Kidney (tissue), 14 donors: ENCODE results near the gene CNOT4. TPM values are rescaled to one million over a fixed set of nuclear protein-coding genes. Genes with fewer than 3 reads are reported as not detected.
A peak's percentile ranks its signal among the peaks of the same experiment; 100 is the strongest.

ENCODE experiments used
- DNase-seq, 5 donors: peaks; one replicate each; pipeline ENCODE4 v3.0.0-alpha.2; 2013 to 2020
- FAIRE-seq: peaks from 2 replicates; lab custom pipeline; 2012; peaks lifted over from hg19 to GRCh38; lab: Jason Lieb, UNC
- H3K27ac ChIP-seq, 2 donors: one replicate each; pipeline ENCODE4 v1.7.0; 2013; ENCODE audit warnings: low read depth in 2 of 2, low read length in 2 of 2, inconsistent platforms in 1 of 2
- H3K27me3 ChIP-seq: one replicate; pipeline ENCODE4 v1.7.1; 2013; ENCODE audit warnings: low read length, inconsistent platforms; ENCODE audit not compliant: control insufficient read depth, insufficient read depth
- H3K36me3 ChIP-seq, 3 donors: one replicate each; pipeline versions ENCODE4 v1.7.0 to v1.7.1; 2013; ENCODE audit warnings: low read length in 3 of 3, control low read depth in 1 of 3, inconsistent platforms in 1 of 3; ENCODE audit not compliant: insufficient read depth in 3 of 3, control insufficient read depth in 2 of 3
- H3K4me1 ChIP-seq, 3 donors: one replicate each; pipeline versions ENCODE4 v1.7.0 to v1.7.1; 2013; ENCODE audit warnings: low read length in 3 of 3, inconsistent platforms in 1 of 3, low read depth in 1 of 3; ENCODE audit not compliant: control insufficient read depth in 2 of 3, insufficient read depth in 2 of 3
- H3K4me3 ChIP-seq, 3 donors: one replicate each; pipeline versions ENCODE4 v1.7.0 to v1.8.1; 2013; ENCODE audit warnings: low read length in 3 of 3, control low read depth in 1 of 3, inconsistent platforms in 1 of 3
- H3K9ac ChIP-seq, 3 donors: one replicate each; pipeline versions ENCODE4 v1.7.0 to v1.7.1; 2013; ENCODE audit warnings: low read length in 3 of 3, control low read depth in 1 of 3, inconsistent platforms in 1 of 3
- H3K9me3 ChIP-seq, 3 donors: one replicate each; pipeline versions ENCODE4 v1.7.0 to v1.7.1; 2013; ENCODE audit warnings: low read length in 3 of 3, control low read depth in 1 of 3, inconsistent platforms in 1 of 3; ENCODE audit not compliant: control insufficient read depth in 2 of 3, insufficient read depth in 1 of 3
- intact Hi-C: fragments of 100-400 bp; cut with DNase I; formaldehyde crosslinking; loops from one replicate; pipeline ENCODE4 v1.11.1; 2022
- polyA plus RNA-seq: library from polyadenylated mRNA; stranded (reverse); fragments of 350-450 nt; fragmentation: Illumina TruSeq; extraction: RNeasy Lipid Tissue Mini Kit (QIAGEN cat#74804); gene quantifications from one replicate; pipeline ENCODE4 v1.2.3, GENCODE V29; 2014; ENCODE audit warnings: low read depth, low replicate concordance; ENCODE audit not compliant: insufficient read depth
- total RNA-seq: library from RNA; stranded (reverse); fragmentation: NEBNext Ultra II Directional; extraction: Animal tissue kit (Norgen Biotek cat#: 25700); gene quantifications from one replicate; pipeline ENCODE4 v1.2.1, GENCODE V29; 2021
- TF ChIP-seq, protein P1 (sequence below): IDR thresholded peaks from 3 replicates; pipeline ENCODE4 v1.5.1; 2012; ENCODE audit warnings: mild to moderate bottlenecking, moderate library complexity, borderline replicate concordance; ENCODE audit not compliant: insufficient read depth; ENCODE audit errors: extremely low read depth
- donor health status: control.
- donor health status: control.
- donor health status: control.
- donor health status: control.
- donor health status: control.
- donor health status: DM: yes; HTN: yes; CAD: no.
- donor health status: Normal renal cell carcinoma (clear cell type).

The CNOT4 gene
- total and polyA plus RNA-seq, 2 donors from 2014 or later = 8.4 to 26.2 TPM

DNA sequence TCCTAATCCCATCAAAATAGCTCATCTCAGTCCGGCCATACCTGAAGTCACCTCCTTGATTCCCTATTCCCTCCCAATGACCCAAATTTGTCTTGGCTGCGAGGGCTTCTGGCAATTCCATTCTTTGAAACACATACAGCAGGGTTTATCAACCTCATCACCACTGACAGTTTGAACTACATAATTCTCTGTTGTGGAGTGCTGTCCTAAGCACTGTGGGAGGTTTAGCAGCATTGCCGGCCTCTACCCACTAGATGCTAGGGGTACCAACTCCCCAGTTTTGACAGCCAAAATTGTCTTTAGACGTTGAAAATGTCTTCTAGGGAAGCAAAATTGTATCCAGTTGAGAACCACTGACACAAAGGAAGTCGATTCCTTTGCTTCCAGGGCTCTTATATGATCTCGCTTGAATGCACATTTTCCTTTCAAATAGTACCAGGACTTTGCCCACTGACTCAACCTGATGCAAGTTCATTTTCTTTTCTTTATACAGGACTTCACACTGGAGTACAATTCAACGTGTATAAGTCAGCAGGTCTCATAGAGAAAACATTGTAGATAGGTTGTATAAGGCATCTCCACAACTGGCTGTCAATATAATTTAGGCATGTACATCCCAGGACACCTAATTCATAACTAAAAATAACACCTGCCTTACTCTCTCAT, 142.9 kb downstream of the CNOT4 start:
- Histone ChIP-seq H3K27me3 (no peaks in the 10 kb centered on the region), H3K4me1 (no peaks in the 10 kb centered on the region), H3K27ac (no peak overlapping the region), H3K9ac (no peak overlapping the region), H3K36me3 (peaks cover 0 to 2% (median 0%) of the 10 kb centered on the region in 3 donors), H3K9me3 (no peaks in the 10 kb centered on the region), H3K4me3 (no peak overlapping the region)
- TF ChIP-seq, protein P1, sequence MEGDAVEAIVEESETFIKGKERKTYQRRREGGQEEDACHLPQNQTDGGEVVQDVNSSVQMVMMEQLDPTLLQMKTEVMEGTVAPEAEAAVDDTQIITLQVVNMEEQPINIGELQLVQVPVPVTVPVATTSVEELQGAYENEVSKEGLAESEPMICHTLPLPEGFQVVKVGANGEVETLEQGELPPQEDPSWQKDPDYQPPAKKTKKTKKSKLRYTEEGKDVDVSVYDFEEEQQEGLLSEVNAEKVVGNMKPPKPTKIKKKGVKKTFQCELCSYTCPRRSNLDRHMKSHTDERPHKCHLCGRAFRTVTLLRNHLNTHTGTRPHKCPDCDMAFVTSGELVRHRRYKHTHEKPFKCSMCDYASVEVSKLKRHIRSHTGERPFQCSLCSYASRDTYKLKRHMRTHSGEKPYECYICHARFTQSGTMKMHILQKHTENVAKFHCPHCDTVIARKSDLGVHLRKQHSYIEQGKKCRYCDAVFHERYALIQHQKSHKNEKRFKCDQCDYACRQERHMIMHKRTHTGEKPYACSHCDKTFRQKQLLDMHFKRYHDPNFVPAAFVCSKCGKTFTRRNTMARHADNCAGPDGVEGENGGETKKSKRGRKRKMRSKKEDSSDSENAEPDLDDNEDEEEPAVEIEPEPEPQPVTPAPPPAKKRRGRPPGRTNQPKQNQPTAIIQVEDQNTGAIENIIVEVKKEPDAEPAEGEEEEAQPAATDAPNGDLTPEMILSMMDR = no peak
- DNase-seq (no peak), FAIRE-seq (no peak)
- intact Hi-C loops = no loop called here

DNA sequence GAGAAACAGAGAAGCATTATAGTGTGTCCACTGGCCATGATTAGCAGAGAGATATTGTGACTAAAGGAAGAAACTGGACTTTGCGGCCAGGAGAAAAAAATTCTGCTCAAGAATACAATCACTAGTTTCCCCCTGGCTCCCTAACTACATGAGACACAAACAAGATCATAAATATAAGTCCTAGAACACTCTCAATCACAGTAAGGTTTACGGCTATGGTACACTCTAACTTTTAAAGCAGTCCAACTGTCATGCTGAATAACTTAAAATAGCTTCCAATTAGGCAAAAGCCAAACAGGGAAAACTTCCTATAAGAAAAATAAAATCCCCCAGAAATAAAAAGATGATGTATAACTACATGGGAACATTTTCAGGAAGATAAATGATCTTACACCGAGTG, 144.2 kb downstream of the CNOT4 start:
- Histone ChIP-seq H3K4me1 (no peaks in the 10 kb centered on the region), H3K27ac (no peak overlapping the region), H3K27me3 (no peaks in the 10 kb centered on the region), H3K4me3 (no peak overlapping the region), H3K9me3 (no peaks in the 10 kb centered on the region), H3K36me3 (peaks cover 0 to 5% (median 4%) of the 10 kb centered on the region in 3 donors), H3K9ac (no peak overlapping the region)
- no peak for FAIRE-seq
- intact Hi-C loops = no loop called here
- peak in 2 of 5 donors; percentile 29 to 70 for DNase-seq
- TF ChIP-seq, protein P1 = no peak

DNA sequence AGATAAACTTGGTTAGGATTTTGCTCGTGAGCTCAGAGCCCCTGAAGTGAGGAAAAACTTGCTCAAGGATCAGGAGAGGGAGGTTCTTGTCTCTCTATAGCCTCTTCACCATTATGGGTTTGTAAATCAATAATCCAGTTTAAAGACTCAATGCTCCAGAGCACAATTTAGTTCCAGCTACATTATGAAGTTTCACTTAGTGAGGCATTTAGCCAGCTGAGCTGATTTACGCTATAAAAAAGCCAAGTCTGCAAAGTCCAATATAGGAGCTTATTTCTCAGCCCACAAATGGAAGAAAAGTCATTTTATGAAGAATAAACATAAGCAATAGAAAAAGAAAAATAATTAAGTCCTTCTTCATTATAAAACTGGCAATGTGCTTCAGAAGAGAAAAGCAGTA, 145.7 kb downstream of the CNOT4 start:
- Histone ChIP-seq H3K4me3 (no peak overlapping the region), H3K4me1 (no peaks in the 10 kb centered on the region), H3K36me3 (peaks cover 0 to 5% (median 4%) of the 10 kb centered on the region in 3 donors), H3K9me3 (no peaks in the 10 kb centered on the region), H3K9ac (no peak overlapping the region), H3K27me3 (no peaks in the 10 kb centered on the region), H3K27ac (no peak overlapping the region)
- TF ChIP-seq, protein P1 = no peak
- FAIRE-seq (no peak), DNase-seq (no peak)
- intact Hi-C loops = no loop called here
